ENCODE data around the gene LIMS1. TPM values are rescaled to one million over a fixed set of nuclear protein-coding genes. Genes with fewer than 3 reads are reported as not detected.

LIMS1 gene
- total RNA-seq, 1 experiment from 2014 or later, result 70.9 TPM

DNA sequence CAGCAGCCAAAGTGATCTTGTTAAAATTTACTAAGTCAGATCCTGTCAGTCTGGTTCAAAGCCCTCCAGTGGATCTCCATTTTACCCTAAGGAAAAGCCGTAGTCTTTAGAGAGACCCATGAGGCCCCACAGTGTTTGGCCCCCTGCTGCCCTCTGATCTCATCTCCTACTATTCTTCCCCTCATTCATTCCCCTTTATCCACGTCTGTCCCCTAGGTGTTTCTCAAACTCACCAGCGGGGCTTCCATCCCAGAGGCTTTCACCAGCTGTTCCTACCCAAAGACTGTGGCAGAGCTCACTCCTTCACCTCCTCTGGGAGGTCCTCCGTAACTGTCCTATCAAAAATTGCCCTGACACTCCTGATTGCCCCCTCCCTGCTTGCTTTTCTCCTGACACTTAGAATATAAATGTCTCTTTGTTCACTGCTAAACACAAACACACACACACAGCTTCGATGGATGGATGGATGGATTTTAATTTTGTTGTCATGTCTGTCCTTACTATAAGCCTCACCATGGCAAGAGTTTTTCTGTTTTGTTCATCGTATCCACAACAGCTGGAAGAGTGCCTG is 26.1 kb downstream of the LIMS1 start:
- DNase-seq (ENCODE audit: unreplicated experiment), result no peak
- intact Hi-C loops (cut with micrococcal nuclease), result no loop called here
- H3K27me3 Mint-ChIP-seq (ENCODE audit: insufficient read depth, unreplicated experiment), result no peaks in the 10 kb centered on the region
- no TSS peak for BruUV-seq (replicated peaks)
- TF ChIP-seq, protein P1, sequence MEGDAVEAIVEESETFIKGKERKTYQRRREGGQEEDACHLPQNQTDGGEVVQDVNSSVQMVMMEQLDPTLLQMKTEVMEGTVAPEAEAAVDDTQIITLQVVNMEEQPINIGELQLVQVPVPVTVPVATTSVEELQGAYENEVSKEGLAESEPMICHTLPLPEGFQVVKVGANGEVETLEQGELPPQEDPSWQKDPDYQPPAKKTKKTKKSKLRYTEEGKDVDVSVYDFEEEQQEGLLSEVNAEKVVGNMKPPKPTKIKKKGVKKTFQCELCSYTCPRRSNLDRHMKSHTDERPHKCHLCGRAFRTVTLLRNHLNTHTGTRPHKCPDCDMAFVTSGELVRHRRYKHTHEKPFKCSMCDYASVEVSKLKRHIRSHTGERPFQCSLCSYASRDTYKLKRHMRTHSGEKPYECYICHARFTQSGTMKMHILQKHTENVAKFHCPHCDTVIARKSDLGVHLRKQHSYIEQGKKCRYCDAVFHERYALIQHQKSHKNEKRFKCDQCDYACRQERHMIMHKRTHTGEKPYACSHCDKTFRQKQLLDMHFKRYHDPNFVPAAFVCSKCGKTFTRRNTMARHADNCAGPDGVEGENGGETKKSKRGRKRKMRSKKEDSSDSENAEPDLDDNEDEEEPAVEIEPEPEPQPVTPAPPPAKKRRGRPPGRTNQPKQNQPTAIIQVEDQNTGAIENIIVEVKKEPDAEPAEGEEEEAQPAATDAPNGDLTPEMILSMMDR (IDR thresholded peaks at IDR 0.05; ENCODE audit: unreplicated experiment), result no peak
- H3K4me3 Mint-ChIP-seq (ENCODE audit: unreplicated experiment), result no peak overlapping the region
- H3K36me3 Mint-ChIP-seq (ENCODE audit: insufficient read depth, unreplicated experiment), result peaks cover 4% of the 10 kb centered on the region
- ChIA-PET POLR2A (interaction anchor here (0.7 to 1.7 kb wide), 2 partner anchors 17 to 22 kb away, joined by 4 read pairs; no protein-coding TSS in a partner anchor), CTCF (interaction anchor here (0.7 kb wide), 2 partner anchors 10 to 21 kb away, joined by 3 to 4 read pairs; no protein-coding TSS in a partner anchor)
- no peaks in the 10 kb centered on the region for H3K9me3 Mint-ChIP-seq (ENCODE audit: unreplicated experiment)
- H3K27ac Mint-ChIP-seq (ENCODE audit: low read depth, unreplicated experiment), result no peak overlapping the region
- peaks cover 11% of the 10 kb centered on the region for H3K4me1 Mint-ChIP-seq (ENCODE audit: insufficient read depth, unreplicated experiment)

DNA sequence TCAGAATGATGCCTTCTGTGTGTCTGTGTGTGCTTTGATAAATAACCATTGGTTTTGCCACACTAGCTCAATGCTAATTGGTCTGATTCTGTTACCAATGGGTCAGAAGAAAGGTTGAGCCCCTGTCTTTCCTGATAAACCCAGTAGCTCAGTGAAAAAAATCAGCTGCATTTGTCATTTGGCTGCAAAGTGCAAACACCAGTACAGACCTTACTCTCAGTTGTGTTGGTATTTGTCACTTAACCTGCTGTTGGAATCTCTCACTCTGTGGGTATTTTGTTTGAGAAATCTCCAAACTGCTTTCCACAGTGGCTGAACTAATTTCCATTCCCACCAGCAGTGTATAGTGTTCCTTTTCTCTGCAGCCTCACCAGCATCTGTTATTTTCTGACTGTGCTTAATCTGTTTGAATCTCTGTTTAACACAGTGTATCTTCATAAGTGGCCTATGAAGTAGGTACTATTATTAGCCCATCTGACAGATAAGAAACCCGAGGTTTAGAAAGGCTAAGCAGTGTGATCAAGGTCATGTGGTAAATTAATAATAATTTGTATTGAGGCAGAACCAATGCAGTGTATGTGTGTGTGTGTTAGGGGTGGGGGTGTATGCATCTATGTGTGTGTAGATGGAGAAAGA is 26.7 kb downstream of the LIMS1 start:
- DNase-seq (ENCODE audit: unreplicated experiment), result no peak
- peaks cover 4% of the 10 kb centered on the region for H3K36me3 Mint-ChIP-seq (ENCODE audit: insufficient read depth, unreplicated experiment)
- no peak overlapping the region for H3K27ac Mint-ChIP-seq (ENCODE audit: low read depth, unreplicated experiment)
- no TSS peak for BruUV-seq (replicated peaks)
- POLR2A ChIA-PET, result interaction anchor here (0.7 to 1.7 kb wide), 2 partner anchors 18 to 23 kb away, joined by 4 read pairs; no protein-coding TSS in a partner anchor
- H3K4me1 Mint-ChIP-seq (ENCODE audit: insufficient read depth, unreplicated experiment), result peaks cover 7% of the 10 kb centered on the region
- TF ChIP-seq, protein P1 (IDR thresholded peaks at IDR 0.05; ENCODE audit: unreplicated experiment), result no peak
- no peak overlapping the region for H3K4me3 Mint-ChIP-seq (ENCODE audit: unreplicated experiment)
- no peaks in the 10 kb centered on the region for H3K9me3 Mint-ChIP-seq (ENCODE audit: unreplicated experiment)
- H3K27me3 Mint-ChIP-seq (ENCODE audit: insufficient read depth, unreplicated experiment), result no peaks in the 10 kb centered on the region
- CTCF ChIA-PET, result interaction anchor here (0.6 to 0.7 kb wide), 3 partner anchors 11 to 590 kb away, joined by 3 to 4 read pairs (median 3); no protein-coding TSS in a partner anchor
- intact Hi-C loops (cut with micrococcal nuclease), result no loop called here

DNA sequence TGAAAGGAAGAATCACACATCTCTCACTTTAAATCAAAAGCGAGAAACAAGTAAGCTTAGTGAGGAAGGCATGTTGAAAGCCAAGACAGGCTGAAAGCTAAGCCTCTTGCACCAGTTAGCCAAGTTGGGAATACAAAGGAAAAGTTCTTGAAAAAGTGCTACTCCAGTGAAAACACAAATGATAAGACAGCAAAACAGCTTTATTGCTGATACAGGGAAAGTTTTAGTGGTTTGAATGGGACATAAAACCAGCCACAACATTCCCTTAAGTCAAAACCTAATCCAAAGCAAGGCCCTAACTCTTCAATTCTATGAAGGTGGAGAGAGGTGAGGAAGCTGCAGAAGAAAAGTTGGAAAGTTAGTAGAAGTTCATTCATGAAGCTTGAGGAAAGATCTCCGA is 28.0 kb downstream of the LIMS1 start:
- Mint-ChIP-seq H3K27ac (ENCODE audit: low read depth, unreplicated experiment) (no peak overlapping the region), H3K9me3 (ENCODE audit: unreplicated experiment) (no peaks in the 10 kb centered on the region), H3K27me3 (ENCODE audit: insufficient read depth, unreplicated experiment) (no peaks in the 10 kb centered on the region), H3K36me3 (ENCODE audit: insufficient read depth, unreplicated experiment) (peaks cover 4% of the 10 kb centered on the region), H3K4me1 (ENCODE audit: insufficient read depth, unreplicated experiment) (no peaks in the 10 kb centered on the region), H3K4me3 (ENCODE audit: unreplicated experiment) (no peak overlapping the region)
- POLR2A ChIA-PET, result interaction anchor here (0.6 kb wide), 1 partner anchor 10 kb away, joined by 3 read pairs; no protein-coding TSS in a partner anchor
- no peak for DNase-seq (ENCODE audit: unreplicated experiment)
- TF ChIP-seq, protein P1 (IDR thresholded peaks at IDR 0.05; ENCODE audit: unreplicated experiment), result no peak
- intact Hi-C loops (cut with micrococcal nuclease), result no loop called here
- CTCF ChIA-PET, result interaction anchor here (0.9 kb wide), 2 partner anchors 9 to 22 kb away, joined by 3 read pairs; no protein-coding TSS in a partner anchor
- BruUV-seq (replicated peaks), result no TSS peak

DNA sequence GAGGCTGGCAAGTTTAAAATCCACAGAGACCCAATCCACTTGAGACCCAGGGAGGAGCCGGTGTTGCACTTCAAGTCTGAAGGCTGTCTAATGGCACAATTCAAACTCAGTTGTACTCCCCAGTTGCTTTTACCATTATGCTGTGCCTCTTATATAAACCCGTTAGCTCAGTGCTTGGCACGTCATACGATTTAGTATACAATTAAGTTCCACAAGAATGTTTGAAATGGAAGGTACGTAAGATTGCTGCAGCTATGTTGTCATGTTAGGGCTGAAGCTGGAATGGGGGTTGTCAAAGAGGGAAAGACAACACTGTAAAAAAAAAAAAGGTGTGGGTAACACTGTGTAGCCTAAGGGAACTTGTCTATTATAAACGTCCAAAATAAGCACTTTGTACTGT is 30.2 kb downstream of the LIMS1 start:
- Mint-ChIP-seq H3K27me3 (ENCODE audit: insufficient read depth, unreplicated experiment) (no peaks in the 10 kb centered on the region), H3K4me3 (ENCODE audit: unreplicated experiment) (no peak overlapping the region), H3K9me3 (ENCODE audit: unreplicated experiment) (no peaks in the 10 kb centered on the region), H3K4me1 (ENCODE audit: insufficient read depth, unreplicated experiment) (no peaks in the 10 kb centered on the region), H3K27ac (ENCODE audit: low read depth, unreplicated experiment) (no peak overlapping the region), H3K36me3 (ENCODE audit: insufficient read depth, unreplicated experiment) (peaks cover 4% of the 10 kb centered on the region)
- DNase-seq (ENCODE audit: unreplicated experiment), result no peak
- ChIA-PET CTCF (interaction anchor here (0.6 to 1.9 kb wide), 2 partner anchors 20 to 214 kb away, joined by 3 to 5 read pairs; no protein-coding TSS in a partner anchor), POLR2A (interaction anchor here (1.0 to 2.2 kb wide), 3 partner anchors 14 to 30 kb away, joined by 3 to 6 read pairs (median 3); partner anchors contain the start of gene LIMS1)
- intact Hi-C loops (cut with micrococcal nuclease), result no loop called here
- no TSS peak for BruUV-seq (replicated peaks)
- TF ChIP-seq, protein P1 (IDR thresholded peaks at IDR 0.05; ENCODE audit: unreplicated experiment), result no peak

All from MCF 10A (cell line).